HL-60 (cell line): Measurements from ENCODE around the gene CTNND2.

Source experiments
- CTCF ChIP-seq: IDR thresholded peaks from one replicate; pipeline ENCODE4 v1.5.1; 2011; ENCODE audit warnings: low read length, control low read depth, inconsistent platforms; ENCODE audit not compliant: insufficient read depth
- GABPA ChIP-seq: IDR thresholded peaks from 2 replicates; pipeline ENCODE4 v1.6.1; 2012; ENCODE audit warnings: low read depth
- POLR2AphosphoS5 ChIP-seq: IDR thresholded peaks from 2 replicates; pipeline ENCODE4 v1.6.1; 2012; ENCODE audit warnings: low read depth
- REST ChIP-seq: IDR thresholded peaks from 2 replicates; pipeline ENCODE4 v1.6.1; 2012; ENCODE audit warnings: low read depth; ENCODE audit not compliant: insufficient replicate concordance
- SPI1 ChIP-seq: IDR thresholded peaks from 2 replicates; pipeline ENCODE4 v1.6.1; 2012; ENCODE audit warnings: low read depth, mild to moderate bottlenecking, borderline replicate concordance

GRCh38 chr5:11407556-11408145 is 496.6 kb downstream of the CTNND2 start:
- TF ChIP-seq CTCF (no peak), REST (no peak), GABPA (no peak), POLR2AphosphoS5 (no peak), SPI1 (no peak)
